Panc1 (cell line): Measurements from ENCODE around the gene KDM2B. TPM values are rescaled to one million over a fixed set of nuclear protein-coding genes. Genes with fewer than 3 reads are reported as not detected.
"Not testable (repeated sequence)": the region's sequence is repeated elsewhere in the genome, so short reads cannot be mapped to it uniquely, and the experiment has no call there.

Experiments
- ATAC-seq: fragments of 200-7000 bp; cut with Tn5 transposase; 2 replicates; pipeline ENCODE4 v1.9.1; 2020; ENCODE audit warnings: mild to moderate bottlenecking, moderate library complexity
- BruUV-seq: library from RNA; stranded (reverse); fragments of 400-500 nt; replicated peaks from 2 replicates; lab custom pipeline; 2021; lab: Mats Ljungman, UMichigan
- CTCF ChIA-PET: fragments of 300-600 bp; sonication (Branson Sonifier 250); formaldehyde crosslinking; loops from one replicate; lab custom pipeline; 2022; ENCODE audit warnings: antibody characterized with exemption; lab: Charles Lee
- POLR2A ChIA-PET: fragments of 300-600 bp; sonication (Branson Sonifier 250); formaldehyde crosslinking; loops from one replicate; lab custom pipeline; 2022; ENCODE audit warnings: antibody characterized with exemption; lab: Charles Lee
- DNase-seq: peaks from one replicate; pipeline ENCODE4 v3.0.0-alpha.2; 2010; ENCODE audit warnings: low read depth, low spot score
- H3K27ac ChIP-seq: 2 replicates; pipeline ENCODE4 v1.5.1; 2011; ENCODE audit warnings: mild to moderate bottlenecking, low read length, inconsistent platforms
- H3K27me3 ChIP-seq: fragments of 200-500 bp; sonication (Bioruptor generic); 2 replicates; pipeline ENCODE4 v1.6.0; 2014; ENCODE audit warnings: low read length, inconsistent platforms; ENCODE audit not compliant: control insufficient read depth, insufficient read depth
- H3K36me3 ChIP-seq: fragments of 200-500 bp; sonication (Bioruptor generic); 2 replicates; pipeline ENCODE4 v1.5.1; 2014; ENCODE audit warnings: inconsistent platforms, mild to moderate bottlenecking, low read length, moderate library complexity; ENCODE audit not compliant: control insufficient read depth, insufficient read depth
- H3K4me1 ChIP-seq: 2 replicates; pipeline ENCODE4 v1.5.1; 2011; ENCODE audit warnings: inconsistent platforms, mild to moderate bottlenecking, low read length, moderate library complexity; ENCODE audit not compliant: control insufficient read depth, insufficient read depth
- H3K4me3 ChIP-seq, 2 experiments: 2 replicates each; pipeline ENCODE4 v1.5.1; 2011 to 2012; ENCODE audit warnings: low read depth in 2 of 2, low read length in 2 of 2, mild to moderate bottlenecking in 2 of 2, inconsistent platforms in 1 of 2, moderate library complexity in 1 of 2
- H3K9me3 ChIP-seq: fragments of 200-500 bp; sonication (Bioruptor generic); 2 replicates; pipeline ENCODE4 v1.5.1; 2014; ENCODE audit warnings: low read depth, mild to moderate bottlenecking, inconsistent platforms, low read length, moderate library complexity; ENCODE audit not compliant: control insufficient read depth, insufficient read depth
- CTCF ChIP-seq: fragments of 450-650 bp; IDR thresholded peaks from 2 replicates; pipeline ENCODE4 v1.5.1; 2017; ENCODE audit warnings: mild to moderate bottlenecking
- POLR2AphosphoS5 ChIP-seq: IDR thresholded peaks from 2 replicates; pipeline ENCODE4 v1.6.1; 2012; ENCODE audit warnings: mild to moderate bottlenecking, low read depth, low read length, moderate library complexity
- REST ChIP-seq, 2 experiments: IDR thresholded peaks; 2 replicates each; pipeline ENCODE4 v1.6.1; 2011 to 2012; ENCODE audit warnings: low read depth in 2 of 2, control low read depth in 1 of 2, low read length in 1 of 2, mild to moderate bottlenecking in 1 of 2, moderate library complexity in 1 of 2; ENCODE audit not compliant: insufficient read depth in 1 of 2
- SIN3A ChIP-seq: IDR thresholded peaks from 2 replicates; pipeline ENCODE4 v1.6.1; 2012; ENCODE audit warnings: low read depth, mild to moderate bottlenecking, low read length, moderate library complexity, borderline replicate concordance; ENCODE audit not compliant: insufficient read depth
- TCF7L2 ChIP-seq: IDR thresholded peaks from 2 replicates; pipeline ENCODE4 v1.6.1; 2011; ENCODE audit warnings: mild to moderate bottlenecking, low read depth, low read length, inconsistent platforms
- in situ Hi-C: cut with HindIII; loops from 2 replicates; pipeline ENCODE4 v1.10.0; 2016; ENCODE audit warnings: low sequenced_read_pairs, low pct_unique_long_range_greater_than_20kb
- intact Hi-C: fragments of 100-400 bp; cut with micrococcal nuclease; formaldehyde crosslinking; loops from one replicate; pipeline ENCODE4 v1.10.0; 2022; ENCODE audit not compliant: unreplicated experiment
- total RNA-seq: library from RNA; stranded (reverse); gene quantifications from one replicate; pipeline ENCODE4 v1.2.1, GENCODE V29; 2021; ENCODE audit not compliant: unreplicated experiment

KDM2B gene
- total RNA-seq, 1 experiment from 2014 or later, result 27.5 TPM

- intact Hi-C loops (no loop called here), in situ Hi-C loops (no loop called here)
- DNase-seq, result no peak
- Histone ChIP-seq H3K36me3 (no peaks in the 10 kb centered on the region), H3K27me3 (no peaks in the 10 kb centered on the region), H3K4me1 (0 out of 2 replicates have a peak, but pooled peaks cover 2% of the 10 kb centered on the region), H3K27ac (no peak overlapping the region), H3K9me3 (no peaks in the 10 kb centered on the region), H3K4me3 (peak overlapping the region in 1 of 2 experiments; percentile 50; a peak in 1 of 4 replicates)
- no TSS peak for BruUV-seq
- ChIA-PET CTCF (no interaction called here), POLR2A (no interaction called here)
- no peak; the same call in 1 of the 2 replicates for ATAC-seq
- TF ChIP-seq TCF7L2 (no peak), REST (IDR thresholded peaks at IDR 0.05; ENCODE audit: insufficient read depth in 1 of 2, low read depth in 2 of 2, low read length in 1 of 2) (no peak), CTCF (no peak), SIN3A (no peak), POLR2AphosphoS5 (no peak)
Measured at GRCh38 chr12:121590476-121591143, 9.8 kb upstream of the KDM2B start.

- H3K4me3 ChIP-seq, H3K27me3 ChIP-seq, DNase-seq, CTCF ChIA-PET, BruUV-seq, H3K9me3 ChIP-seq, intact Hi-C loops, POLR2A ChIA-PET, H3K36me3 ChIP-seq, ATAC-seq, H3K27ac ChIP-seq, in situ Hi-C loops: not testable (repeated sequence)
- peaks cover 18% of the 10 kb centered on the region for H3K4me1 ChIP-seq
Measured at GRCh38 chr12:121584885-121585284, 4.1 kb upstream of the KDM2B start.

DNA sequence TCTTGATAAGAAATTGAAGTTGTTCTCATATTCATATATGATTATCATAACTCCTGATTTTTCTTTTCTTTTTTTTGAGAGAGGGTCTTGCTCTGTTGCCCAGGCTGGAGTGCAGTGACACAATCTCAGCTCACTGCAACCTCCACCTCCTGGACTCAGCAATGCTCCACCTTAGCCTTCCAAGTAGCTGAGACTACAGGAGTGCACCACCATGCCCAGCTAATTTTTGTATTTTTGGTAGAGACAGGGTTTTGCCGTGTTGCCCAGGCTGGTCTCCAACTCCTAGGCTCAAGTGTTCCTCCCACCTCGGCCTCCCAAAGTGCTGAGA lies 2.5 kb upstream of the KDM2B start:
- CTCF ChIA-PET, DNase-seq, BruUV-seq, H3K9me3 ChIP-seq, intact Hi-C loops, in situ Hi-C loops, ATAC-seq, POLR2A ChIA-PET, H3K27ac ChIP-seq, H3K36me3 ChIP-seq, H3K27me3 ChIP-seq, H3K4me3 ChIP-seq: not testable (repeated sequence)
- H3K4me1 ChIP-seq, result peaks cover 18% of the 10 kb centered on the region
